Kidney (tissue), 14 donors: ENCODE data around the gene CFAP74. TPM values are rescaled to one million over a fixed set of nuclear protein-coding genes. Genes with fewer than 3 reads are reported as not detected.
A peak's percentile ranks its signal among the peaks of the same experiment; 100 is the strongest.

Experiments used
- DNase-seq, 5 donors: peaks; one replicate each; pipeline ENCODE4 v3.0.0-alpha.2; 2013 to 2020
- FAIRE-seq: peaks from 2 replicates; lab custom pipeline; 2012; peaks lifted over from hg19 to GRCh38; lab: Jason Lieb, UNC
- H3K27ac ChIP-seq, 2 donors: one replicate each; pipeline ENCODE4 v1.7.0; 2013; ENCODE audit warnings: low read depth in 2 of 2, low read length in 2 of 2, inconsistent platforms in 1 of 2
- H3K27me3 ChIP-seq: one replicate; pipeline ENCODE4 v1.7.1; 2013; ENCODE audit warnings: low read length, inconsistent platforms; ENCODE audit not compliant: control insufficient read depth, insufficient read depth
- H3K36me3 ChIP-seq, 3 donors: one replicate each; pipeline versions ENCODE4 v1.7.0 to v1.7.1; 2013; ENCODE audit warnings: low read length in 3 of 3, control low read depth in 1 of 3, inconsistent platforms in 1 of 3; ENCODE audit not compliant: insufficient read depth in 3 of 3, control insufficient read depth in 2 of 3
- H3K4me1 ChIP-seq, 3 donors: one replicate each; pipeline versions ENCODE4 v1.7.0 to v1.7.1; 2013; ENCODE audit warnings: low read length in 3 of 3, inconsistent platforms in 1 of 3, low read depth in 1 of 3; ENCODE audit not compliant: control insufficient read depth in 2 of 3, insufficient read depth in 2 of 3
- H3K4me3 ChIP-seq, 3 donors: one replicate each; pipeline versions ENCODE4 v1.7.0 to v1.8.1; 2013; ENCODE audit warnings: low read length in 3 of 3, control low read depth in 1 of 3, inconsistent platforms in 1 of 3
- H3K9ac ChIP-seq, 3 donors: one replicate each; pipeline versions ENCODE4 v1.7.0 to v1.7.1; 2013; ENCODE audit warnings: low read length in 3 of 3, control low read depth in 1 of 3, inconsistent platforms in 1 of 3
- H3K9me3 ChIP-seq, 3 donors: one replicate each; pipeline versions ENCODE4 v1.7.0 to v1.7.1; 2013; ENCODE audit warnings: low read length in 3 of 3, control low read depth in 1 of 3, inconsistent platforms in 1 of 3; ENCODE audit not compliant: control insufficient read depth in 2 of 3, insufficient read depth in 1 of 3
- CTCF ChIP-seq: IDR thresholded peaks from 3 replicates; pipeline ENCODE4 v1.5.1; 2012; ENCODE audit warnings: mild to moderate bottlenecking, moderate library complexity, borderline replicate concordance; ENCODE audit not compliant: insufficient read depth; ENCODE audit errors: extremely low read depth
- intact Hi-C: fragments of 100-400 bp; cut with DNase I; formaldehyde crosslinking; loops from one replicate; pipeline ENCODE4 v1.11.1; 2022
- polyA plus RNA-seq: library from polyadenylated mRNA; stranded (reverse); fragments of 350-450 nt; fragmentation: Illumina TruSeq; extraction: RNeasy Lipid Tissue Mini Kit (QIAGEN cat#74804); gene quantifications from one replicate; pipeline ENCODE4 v1.2.3, GENCODE V29; 2014; ENCODE audit warnings: low read depth, low replicate concordance; ENCODE audit not compliant: insufficient read depth
- total RNA-seq: library from RNA; stranded (reverse); fragmentation: NEBNext Ultra II Directional; extraction: Animal tissue kit (Norgen Biotek cat#: 25700); gene quantifications from one replicate; pipeline ENCODE4 v1.2.1, GENCODE V29; 2021
- donor health status: control.
- donor health status: control.
- donor health status: control.
- donor health status: control.
- donor health status: control.
- donor health status: DM: yes; HTN: yes; CAD: no.
- donor health status: Normal renal cell carcinoma (clear cell type).

The CFAP74 gene
- total and polyA plus RNA-seq, 2 donors from 2014 or later = not detected

- DNase-seq (no peak), FAIRE-seq (no peak)
- Histone ChIP-seq H3K27me3 (no peaks in the 10 kb centered on the region), H3K9me3 (no peaks in the 10 kb centered on the region), H3K9ac (no peak overlapping the region), H3K36me3 (no peaks in the 10 kb centered on the region), H3K4me3 (no peak overlapping the region), H3K27ac (no peak overlapping the region), H3K4me1 (peaks cover 0 to 13% (median 2%) of the 10 kb centered on the region in 3 donors)
- TF ChIP-seq CTCF = no peak
- intact Hi-C loops = loop anchor here (10.0 kb wide), 1 partner anchor 87 kb away; no protein-coding TSS in a partner anchor
These were observed 38.3 kb upstream of the CFAP74 start for GRCh38 chr1:2041887-2042286.

DNA sequence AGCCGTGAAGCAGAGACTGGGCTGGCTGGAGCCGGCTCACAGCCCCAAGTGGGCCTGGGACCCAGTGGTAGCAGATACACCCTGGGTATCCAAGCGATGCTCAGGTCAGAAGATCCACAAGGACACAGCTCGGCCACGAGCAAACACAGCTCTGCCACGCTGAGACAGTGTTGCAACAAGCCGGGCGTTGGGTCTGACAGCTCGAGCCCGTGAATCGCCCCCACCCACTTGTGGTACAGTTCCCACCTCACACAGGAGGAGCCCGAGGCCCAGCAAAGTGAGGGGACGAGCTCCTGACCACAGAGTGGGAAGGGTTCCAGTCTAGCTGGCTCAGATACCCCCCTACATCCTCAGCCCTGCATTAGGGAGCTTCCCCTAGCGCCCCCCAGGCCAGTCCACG lies 37.7 kb upstream of the CFAP74 start:
- H3K9me3 ChIP-seq = no peaks in the 10 kb centered on the region
- H3K4me1 ChIP-seq = peaks cover 0 to 13% (median 2%) of the 10 kb centered on the region in 3 donors
- TF ChIP-seq CTCF = no peak
- no peak overlapping the region for H3K27ac ChIP-seq
- intact Hi-C loops = loop anchor here (10.0 kb wide), 1 partner anchor 87 kb away; no protein-coding TSS in a partner anchor
- H3K36me3 ChIP-seq = no peaks in the 10 kb centered on the region
- no peak overlapping the region for H3K9ac ChIP-seq
- H3K27me3 ChIP-seq = no peaks in the 10 kb centered on the region
- FAIRE-seq (no peak), DNase-seq (peak in 1 of 5 donors; percentile 68)
- H3K4me3 ChIP-seq = no peak overlapping the region

DNA sequence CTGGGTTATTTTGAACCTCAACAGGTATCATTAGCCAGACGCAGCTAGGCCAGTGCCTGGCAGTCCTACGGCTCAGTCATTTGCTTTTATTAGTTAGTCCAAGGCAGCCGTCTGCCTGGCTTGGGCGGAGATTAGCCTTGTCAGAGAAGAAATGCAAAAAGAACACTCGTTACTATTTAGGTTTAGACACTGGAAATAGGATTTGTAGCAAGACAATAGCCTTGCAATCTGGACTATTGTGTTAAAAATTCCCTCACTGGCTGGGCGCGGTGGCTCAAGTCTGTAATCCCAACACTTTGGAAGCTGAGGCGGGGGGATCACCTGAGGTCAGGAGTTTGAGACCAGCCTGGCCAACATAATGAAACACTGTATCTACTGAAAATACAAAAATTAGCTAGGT lies 35.7 kb upstream of the CFAP74 start:
- no peak overlapping the region for H3K4me3 ChIP-seq
- no peaks in the 10 kb centered on the region for H3K27me3 ChIP-seq
- TF ChIP-seq CTCF = no peak
- no peak for DNase-seq
- no peak for FAIRE-seq
- H3K36me3 ChIP-seq = no peaks in the 10 kb centered on the region
- no peak overlapping the region for H3K9ac ChIP-seq
- no peaks in the 10 kb centered on the region for H3K4me1 ChIP-seq
- intact Hi-C loops = no loop called here
- no peaks in the 10 kb centered on the region for H3K9me3 ChIP-seq
- no peak overlapping the region for H3K27ac ChIP-seq

DNA sequence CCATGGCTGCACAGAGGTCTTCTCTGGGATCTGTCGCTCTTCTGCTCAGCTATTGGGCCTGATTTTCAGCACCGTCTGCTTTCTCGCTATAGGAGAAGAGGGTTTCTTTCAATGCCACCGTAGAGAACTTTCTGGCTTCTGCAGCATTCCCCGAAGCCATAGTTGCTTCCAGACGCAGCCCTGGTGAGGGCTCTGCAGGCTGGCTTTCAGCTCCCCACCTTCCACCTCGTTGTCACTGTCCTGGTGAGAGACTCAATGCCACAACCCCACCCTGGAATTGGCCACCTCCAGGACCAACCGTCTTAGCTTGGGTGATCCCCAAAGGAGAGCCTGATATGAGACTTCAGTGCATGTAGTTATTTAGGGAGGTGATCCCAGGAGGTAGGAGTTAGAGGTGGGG lies 34.6 kb upstream of the CFAP74 start:
- intact Hi-C loops = no loop called here
- TF ChIP-seq CTCF = no peak
- Histone ChIP-seq H3K4me1 (no peaks in the 10 kb centered on the region), H3K4me3 (no peak overlapping the region), H3K27ac (no peak overlapping the region), H3K36me3 (no peaks in the 10 kb centered on the region), H3K9me3 (no peaks in the 10 kb centered on the region), H3K9ac (no peak overlapping the region), H3K27me3 (no peaks in the 10 kb centered on the region)
- DNase-seq (no peak), FAIRE-seq (no peak)
